ENCODE measurements around the gene GALNT17. TPM values are rescaled to one million over a fixed set of nuclear protein-coding genes. Genes with fewer than 3 reads are reported as not detected.

GALNT17 gene
- total RNA-seq, 1 experiment from 2014 or later: not detected

GRCh38 chr7:71186535-71187057 lies 54.7 kb downstream of the GALNT17 start:
- no peak overlapping the region for H2AFZ ChIP-seq (ENCODE audit: low read length)
- H4K20me1 ChIP-seq (ENCODE audit: low read length): no peaks in the 10 kb centered on the region
- intact Hi-C loops (cut with micrococcal nuclease): no loop called here
- no peaks in the 10 kb centered on the region for H3K79me2 ChIP-seq (ENCODE audit: low read length)
- H3F3A ChIP-seq (ENCODE audit: low read length, unreplicated experiment): no peaks in the 10 kb centered on the region
- no peaks in the 10 kb centered on the region for H3K27me3 ChIP-seq (ENCODE audit: low read length)
- no peak for ATAC-seq
- H3K4me3 ChIP-seq (ENCODE audit: low read length): no peak overlapping the region
- no TSS peak for BruUV-seq (replicated peaks)
- no peak overlapping the region for H3K9ac ChIP-seq (ENCODE audit: low read length)
- no peaks in the 10 kb centered on the region for H3K4me1 ChIP-seq (ENCODE audit: insufficient read depth, low read length)
- ChIA-PET CTCF (no interaction called here), POLR2A (ENCODE audit: unreplicated experiment) (no interaction called here)
- no peak overlapping the region for H3K27ac ChIP-seq (ENCODE audit: low read length)
- DNase-seq: no peak
- H3K9me3 ChIP-seq (ENCODE audit: low read length): no peaks in the 10 kb centered on the region
- H3K36me3 ChIP-seq (ENCODE audit: low read depth, low read length): no peaks in the 10 kb centered on the region
- no peak for TF ChIP-seq EZH2phosphoT487 (IDR thresholded peaks at IDR 0.05; ENCODE audit: borderline replicate concordance, low read length)
- TF ChIP-seq, protein P1, sequence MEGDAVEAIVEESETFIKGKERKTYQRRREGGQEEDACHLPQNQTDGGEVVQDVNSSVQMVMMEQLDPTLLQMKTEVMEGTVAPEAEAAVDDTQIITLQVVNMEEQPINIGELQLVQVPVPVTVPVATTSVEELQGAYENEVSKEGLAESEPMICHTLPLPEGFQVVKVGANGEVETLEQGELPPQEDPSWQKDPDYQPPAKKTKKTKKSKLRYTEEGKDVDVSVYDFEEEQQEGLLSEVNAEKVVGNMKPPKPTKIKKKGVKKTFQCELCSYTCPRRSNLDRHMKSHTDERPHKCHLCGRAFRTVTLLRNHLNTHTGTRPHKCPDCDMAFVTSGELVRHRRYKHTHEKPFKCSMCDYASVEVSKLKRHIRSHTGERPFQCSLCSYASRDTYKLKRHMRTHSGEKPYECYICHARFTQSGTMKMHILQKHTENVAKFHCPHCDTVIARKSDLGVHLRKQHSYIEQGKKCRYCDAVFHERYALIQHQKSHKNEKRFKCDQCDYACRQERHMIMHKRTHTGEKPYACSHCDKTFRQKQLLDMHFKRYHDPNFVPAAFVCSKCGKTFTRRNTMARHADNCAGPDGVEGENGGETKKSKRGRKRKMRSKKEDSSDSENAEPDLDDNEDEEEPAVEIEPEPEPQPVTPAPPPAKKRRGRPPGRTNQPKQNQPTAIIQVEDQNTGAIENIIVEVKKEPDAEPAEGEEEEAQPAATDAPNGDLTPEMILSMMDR (conservative IDR thresholded peaks at IDR 0.05; ENCODE audit: low read depth, low read length): no peak
- no peak for TF ChIP-seq EZH2 (IDR thresholded peaks at IDR 0.05; ENCODE audit: low read length, unreplicated experiment)
- H3K9me2 ChIP-seq (replicated peaks; ENCODE audit: low read length): no peaks in the 10 kb centered on the region
- no peak overlapping the region for H3K4me2 ChIP-seq (ENCODE audit: low read length)

GRCh38 chr7:71191771-71192170 lies 59.8 kb downstream of the GALNT17 start:
- TF ChIP-seq, protein P1 (conservative IDR thresholded peaks at IDR 0.05; ENCODE audit: low read depth, low read length): no peak
- TF ChIP-seq EZH2 (IDR thresholded peaks at IDR 0.05; ENCODE audit: low read length, unreplicated experiment): no peak
- TF ChIP-seq EZH2phosphoT487 (IDR thresholded peaks at IDR 0.05; ENCODE audit: borderline replicate concordance, low read length): no peak
- ATAC-seq: no peak
- Histone ChIP-seq H3K27ac (ENCODE audit: low read length) (no peak overlapping the region), H3K79me2 (ENCODE audit: low read length) (no peaks in the 10 kb centered on the region), H3K4me3 (ENCODE audit: low read length) (no peak overlapping the region), H3K4me2 (ENCODE audit: low read length) (no peak overlapping the region), H4K20me1 (ENCODE audit: low read length) (no peaks in the 10 kb centered on the region), H3K9me2 (replicated peaks; ENCODE audit: low read length) (no peaks in the 10 kb centered on the region), H3F3A (ENCODE audit: low read length, unreplicated experiment) (no peaks in the 10 kb centered on the region), H3K9ac (ENCODE audit: low read length) (no peak overlapping the region), H3K27me3 (ENCODE audit: low read length) (no peaks in the 10 kb centered on the region), H3K9me3 (ENCODE audit: low read length) (no peaks in the 10 kb centered on the region), H2AFZ (ENCODE audit: low read length) (no peak overlapping the region), H3K36me3 (ENCODE audit: low read depth, low read length) (no peaks in the 10 kb centered on the region), H3K4me1 (ENCODE audit: insufficient read depth, low read length) (no peaks in the 10 kb centered on the region)
- no peak for DNase-seq
- POLR2A ChIA-PET (ENCODE audit: unreplicated experiment): no interaction called here
- no TSS peak for BruUV-seq (replicated peaks)
- intact Hi-C loops (cut with micrococcal nuclease): no loop called here
- CTCF ChIA-PET: no interaction called here

GRCh38 chr7:71193099-71193810 lies 61.3 kb downstream of the GALNT17 start:
- Histone ChIP-seq H3K36me3 (ENCODE audit: low read depth, low read length) (no peaks in the 10 kb centered on the region), H3K9ac (ENCODE audit: low read length) (no peak overlapping the region), H3K4me1 (ENCODE audit: insufficient read depth, low read length) (no peaks in the 10 kb centered on the region), H3K4me2 (ENCODE audit: low read length) (no peak overlapping the region), H4K20me1 (ENCODE audit: low read length) (no peaks in the 10 kb centered on the region), H3K9me2 (replicated peaks; ENCODE audit: low read length) (no peaks in the 10 kb centered on the region), H3K79me2 (ENCODE audit: low read length) (no peaks in the 10 kb centered on the region), H3K27me3 (ENCODE audit: low read length) (no peaks in the 10 kb centered on the region), H2AFZ (ENCODE audit: low read length) (no peak overlapping the region), H3K27ac (ENCODE audit: low read length) (no peak overlapping the region), H3K9me3 (ENCODE audit: low read length) (no peaks in the 10 kb centered on the region), H3F3A (ENCODE audit: low read length, unreplicated experiment) (no peaks in the 10 kb centered on the region), H3K4me3 (ENCODE audit: low read length) (no peak overlapping the region)
- DNase-seq (no peak), ATAC-seq (no peak)
- ChIA-PET POLR2A (ENCODE audit: unreplicated experiment) (no interaction called here), CTCF (no interaction called here)
- TF ChIP-seq, protein P1 (conservative IDR thresholded peaks at IDR 0.05; ENCODE audit: low read depth, low read length): no peak
- TF ChIP-seq EZH2 (IDR thresholded peaks at IDR 0.05; ENCODE audit: low read length, unreplicated experiment) (no peak), EZH2phosphoT487 (IDR thresholded peaks at IDR 0.05; ENCODE audit: borderline replicate concordance, low read length) (no peak)
- intact Hi-C loops (cut with micrococcal nuclease): no loop called here
- no TSS peak for BruUV-seq (replicated peaks)
